ENCODE results near the gene SASH1. TPM values are rescaled to one million over a fixed set of nuclear protein-coding genes. Genes with fewer than 3 reads are reported as not detected.

Gene SASH1
- total and polyA plus RNA-seq, 5 donors = 14.1 to 33.2 (median 29.0) TPM

DNA sequence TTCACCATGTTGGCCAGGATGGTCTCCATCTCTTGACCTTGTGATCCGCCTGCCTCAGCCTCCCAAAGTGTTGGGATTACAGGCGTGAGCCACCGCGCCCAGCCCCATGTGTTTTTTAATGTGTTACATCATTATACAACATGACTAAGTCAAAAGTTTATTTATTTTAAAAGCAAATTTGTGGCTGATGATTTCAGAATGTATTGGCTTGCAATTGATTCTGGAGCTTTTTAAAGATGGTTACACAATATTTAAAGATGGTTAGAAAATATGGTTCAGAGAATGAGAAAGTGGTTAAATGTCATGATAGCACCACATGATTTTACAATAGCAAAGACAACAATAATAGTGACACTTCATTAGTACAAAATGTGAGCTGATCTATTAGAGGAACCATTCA is 80.5 kb downstream of the SASH1 start:
- Histone ChIP-seq H3K4me1 (ENCODE audit: control insufficient read depth, insufficient read depth, low read length) (peaks cover 10% of the 10 kb centered on the region), H3K27me3 (ENCODE audit: control insufficient read depth, insufficient read depth) (no peaks in the 10 kb centered on the region), H3K27ac (ENCODE audit: low read length) (no peak overlapping the region), H3K4me3 (ENCODE audit: low read length) (no peak overlapping the region), H3K9me3 (ENCODE audit: control insufficient read depth, low read length) (no peaks in the 10 kb centered on the region)
- intact Hi-C loops (cut with DNase I) = no loop called here
- no peak for DNase-seq
- WGBS = 83% methylated on average over 4 of the region's 4 CpGs
- ATAC-seq = no peak

DNA sequence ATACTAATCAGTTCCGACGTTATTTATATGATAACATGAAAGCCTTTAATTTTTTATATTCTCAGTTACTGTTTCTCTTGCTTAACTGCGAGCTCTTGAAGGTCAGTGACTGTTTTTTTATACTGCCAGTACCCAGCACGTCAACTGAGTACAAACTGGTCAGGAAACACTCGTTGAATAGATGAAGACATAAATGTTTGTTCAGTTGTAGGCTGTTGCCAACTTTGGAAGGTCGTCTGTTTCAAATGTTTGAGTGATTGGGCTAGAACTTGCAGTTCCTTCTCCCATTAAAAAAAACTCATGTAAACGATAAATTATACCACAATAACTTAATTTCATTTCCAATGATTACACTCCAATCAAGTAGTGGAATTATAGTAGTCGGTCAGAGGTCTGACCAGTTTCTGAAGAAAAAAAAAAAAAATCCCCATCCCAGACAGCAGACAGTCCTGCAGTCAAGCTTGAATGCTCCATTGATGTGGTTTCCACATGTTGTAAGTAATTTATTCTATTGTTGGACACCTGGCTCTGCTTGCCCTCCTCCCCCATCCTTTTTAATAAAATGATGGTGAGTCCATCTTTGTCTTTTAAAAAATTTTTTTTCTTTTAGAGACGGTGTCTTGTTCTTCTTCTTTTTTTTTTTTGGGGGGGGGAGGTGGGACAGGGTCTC is 81.1 kb downstream of the SASH1 start:
- peaks cover 10% of the 10 kb centered on the region for H3K4me1 ChIP-seq (ENCODE audit: control insufficient read depth, insufficient read depth, low read length)
- ATAC-seq (peak in 1 of 2 donors; percentile 78), DNase-seq (no peak)
- H3K9me3 ChIP-seq (ENCODE audit: control insufficient read depth, low read length) = no peaks in the 10 kb centered on the region
- H3K27me3 ChIP-seq (ENCODE audit: control insufficient read depth, insufficient read depth) = no peaks in the 10 kb centered on the region
- intact Hi-C loops (cut with DNase I) = no loop called here
- no peak overlapping the region for H3K27ac ChIP-seq (ENCODE audit: low read length)
- H3K4me3 ChIP-seq (ENCODE audit: low read length) = no peak overlapping the region
- WGBS = 43% methylated on average over 9 of the region's 9 CpGs

DNA sequence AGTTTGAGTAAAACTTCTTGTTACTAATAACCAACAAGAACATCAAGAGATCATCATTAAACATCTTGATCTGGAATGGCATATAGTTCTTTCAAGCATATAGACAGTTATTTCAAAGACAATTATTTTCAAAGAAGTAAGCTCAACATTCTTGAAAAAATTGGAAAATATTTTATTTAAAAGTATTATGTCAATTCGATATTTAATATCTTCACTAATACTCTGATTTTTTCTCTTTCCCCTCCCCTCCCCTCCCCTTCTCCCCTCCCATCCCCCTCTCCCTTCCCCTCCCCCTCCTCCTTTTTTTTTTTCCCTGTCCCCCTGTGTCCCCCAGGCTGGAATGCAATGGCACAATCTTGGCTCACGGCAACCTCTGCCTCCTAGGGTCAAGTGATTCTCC is 82.8 kb downstream of the SASH1 start:
- ATAC-seq = no peak
- 82% methylated on average over 2 of the region's 2 CpGs for whole genome bisulfite sequencing

GRCh38 chr6:148426317-148426977 is 83.8 kb downstream of the SASH1 start:
- WGBS = 58% methylated on average over 9 of the region's 9 CpGs
- peak; percentile 42 to 63 for ATAC-seq
- Histone ChIP-seq H3K9me3 (ENCODE audit: control insufficient read depth, low read length) (no peaks in the 10 kb centered on the region), H3K4me1 (ENCODE audit: control insufficient read depth, insufficient read depth, low read length) (peaks cover 12% of the 10 kb centered on the region), H3K27me3 (ENCODE audit: control insufficient read depth, insufficient read depth) (no peaks in the 10 kb centered on the region), H3K27ac (ENCODE audit: low read length) (peak overlapping the region; percentile 64), H3K4me3 (ENCODE audit: low read length) (no peak overlapping the region)
- DNase-seq = no peak
- intact Hi-C loops (cut with DNase I) = no loop called here

More for the DNA sequence above, 82.8 kb downstream of the SASH1 start:
- no peak overlapping the region for H3K27ac ChIP-seq (ENCODE audit: low read length)
- no peak overlapping the region for H3K4me3 ChIP-seq (ENCODE audit: low read length)
- H3K27me3 ChIP-seq (ENCODE audit: control insufficient read depth, insufficient read depth) = no peaks in the 10 kb centered on the region
- H3K4me1 ChIP-seq (ENCODE audit: control insufficient read depth, insufficient read depth, low read length) = peaks cover 12% of the 10 kb centered on the region
- no peaks in the 10 kb centered on the region for H3K9me3 ChIP-seq (ENCODE audit: control insufficient read depth, low read length)
- intact Hi-C loops (cut with DNase I) = no loop called here
- DNase-seq = no peak

DNA sequence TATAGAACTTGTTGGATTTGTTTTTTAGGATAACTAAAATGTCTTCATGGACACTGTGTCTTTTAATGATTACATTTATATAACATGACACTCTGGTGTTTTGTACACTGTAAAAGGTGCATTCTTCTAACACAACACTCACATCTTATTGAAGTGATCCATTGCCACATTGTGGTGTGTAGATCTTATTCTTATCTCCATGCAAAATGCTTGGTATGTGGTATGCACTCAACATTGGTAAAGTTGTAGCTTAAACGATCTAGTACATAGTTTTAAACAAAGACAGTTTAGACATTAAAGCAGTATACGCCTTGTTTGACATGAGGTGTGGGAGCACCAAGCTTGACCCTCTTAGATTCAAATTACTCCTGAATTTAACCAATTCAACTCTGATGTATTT is 84.7 kb downstream of the SASH1 start:
- DNase-seq = no peak
- no peak for ATAC-seq
- Histone ChIP-seq H3K27ac (ENCODE audit: low read length) (no peak overlapping the region), H3K27me3 (ENCODE audit: control insufficient read depth, insufficient read depth) (no peaks in the 10 kb centered on the region), H3K4me3 (ENCODE audit: low read length) (no peak overlapping the region), H3K9me3 (ENCODE audit: control insufficient read depth, low read length) (no peaks in the 10 kb centered on the region), H3K4me1 (ENCODE audit: control insufficient read depth, insufficient read depth, low read length) (peaks cover 10% of the 10 kb centered on the region)
- intact Hi-C loops (cut with DNase I) = no loop called here
- WGBS = 65% methylated on average over 2 of the region's 2 CpGs

DNA sequence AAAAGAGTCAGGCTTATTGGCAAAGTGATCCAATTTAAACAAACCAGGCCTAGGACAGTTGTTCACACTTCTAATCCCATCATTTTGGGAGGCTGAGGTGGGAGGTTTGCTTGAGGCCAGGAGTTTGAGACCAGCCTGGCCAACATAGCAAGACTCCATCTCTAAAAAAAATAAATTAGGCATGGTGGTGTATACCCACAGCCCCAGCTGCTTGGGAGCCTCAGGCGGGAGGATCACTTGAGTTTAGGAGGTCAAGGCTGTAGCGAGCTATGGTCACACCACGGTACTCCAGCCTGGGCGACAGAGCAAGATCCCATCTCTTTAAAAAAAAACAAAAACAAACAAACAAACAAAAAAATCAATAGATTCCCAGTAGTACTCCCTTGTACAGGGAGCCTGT is 86.8 kb downstream of the SASH1 start:
- WGBS = 96% methylated on average over 4 of the region's 4 CpGs
- Histone ChIP-seq H3K27me3 (ENCODE audit: control insufficient read depth, insufficient read depth) (no peaks in the 10 kb centered on the region), H3K9me3 (ENCODE audit: control insufficient read depth, low read length) (no peaks in the 10 kb centered on the region), H3K4me3 (ENCODE audit: low read length) (no peak overlapping the region), H3K4me1 (ENCODE audit: control insufficient read depth, insufficient read depth, low read length) (peaks cover 15% of the 10 kb centered on the region), H3K27ac (ENCODE audit: low read length) (no peak overlapping the region)
- intact Hi-C loops (cut with DNase I) = no loop called here
- no peak for DNase-seq
- no peak for ATAC-seq

DNA sequence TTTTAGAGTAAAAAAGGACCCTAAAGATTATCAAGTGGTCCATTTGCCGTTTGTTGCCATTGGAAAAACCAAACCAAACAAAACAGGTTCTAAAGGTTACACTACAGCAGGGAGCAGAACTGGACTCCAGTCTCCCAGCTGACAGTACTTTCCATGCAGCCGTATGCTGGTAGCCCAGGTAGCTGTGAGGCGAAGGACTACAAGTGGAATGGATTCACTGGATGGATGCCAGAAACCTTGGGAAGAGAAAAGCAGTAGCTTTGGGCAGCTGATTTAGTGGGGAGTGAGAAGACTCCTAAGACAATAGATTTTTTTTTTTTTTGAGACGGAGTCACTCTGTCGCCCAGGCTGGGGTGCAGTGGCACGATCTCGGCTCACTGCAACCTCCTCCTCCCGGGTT is 88.3 kb downstream of the SASH1 start:
- 74% methylated on average over 8 of the region's 8 CpGs for WGBS
- H3K27ac ChIP-seq (ENCODE audit: low read length) = no peak overlapping the region
- H3K27me3 ChIP-seq (ENCODE audit: control insufficient read depth, insufficient read depth) = no peaks in the 10 kb centered on the region
- no peak for ATAC-seq
- DNase-seq = no peak
- intact Hi-C loops (cut with DNase I) = no loop called here
- H3K9me3 ChIP-seq (ENCODE audit: control insufficient read depth, low read length) = no peaks in the 10 kb centered on the region
- no peak overlapping the region for H3K4me3 ChIP-seq (ENCODE audit: low read length)
- H3K4me1 ChIP-seq (ENCODE audit: control insufficient read depth, insufficient read depth, low read length) = peaks cover 15% of the 10 kb centered on the region

GRCh38 chr6:148431413-148431812 is 88.8 kb downstream of the SASH1 start:
- H3K4me1 ChIP-seq (ENCODE audit: control insufficient read depth, insufficient read depth, low read length) = peaks cover 13% of the 10 kb centered on the region
- H3K9me3 ChIP-seq (ENCODE audit: control insufficient read depth, low read length) = no peaks in the 10 kb centered on the region
- no peak overlapping the region for H3K27ac ChIP-seq (ENCODE audit: low read length)
- ATAC-seq (no peak), DNase-seq (no peak)
- no peaks in the 10 kb centered on the region for H3K27me3 ChIP-seq (ENCODE audit: control insufficient read depth, insufficient read depth)
- WGBS = 85% methylated on average over 6 of the region's 6 CpGs
- H3K4me3 ChIP-seq (ENCODE audit: low read length) = no peak overlapping the region
- intact Hi-C loops (cut with DNase I) = no loop called here

DNA sequence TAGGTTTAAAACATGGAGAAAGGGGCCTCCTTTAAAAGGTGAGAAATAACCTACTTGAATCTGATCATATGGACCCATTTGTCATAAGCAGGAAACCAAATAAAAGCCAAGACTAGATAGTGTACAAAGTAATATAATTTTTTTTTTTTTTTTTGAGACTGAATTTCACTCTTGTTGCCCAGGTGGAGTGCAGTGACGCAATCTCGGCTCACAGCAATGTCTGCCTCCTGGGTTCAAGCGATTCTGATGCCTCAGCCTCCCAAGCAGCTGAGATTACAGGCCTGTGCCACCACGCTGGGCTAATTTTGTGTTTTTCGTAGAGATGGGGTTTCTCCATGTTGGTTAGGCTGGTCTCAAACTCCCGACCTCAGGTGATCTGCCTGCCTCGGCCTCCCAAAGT is 89.2 kb downstream of the SASH1 start:
- 87% methylated on average over 7 of the region's 7 CpGs for WGBS
- no peak overlapping the region for H3K27ac ChIP-seq (ENCODE audit: low read length)
- intact Hi-C loops (cut with DNase I) = no loop called here

GRCh38 chr6:148432462-148433195 is 90.0 kb downstream of the SASH1 start:
- intact Hi-C loops (cut with DNase I) = no loop called here

More for the DNA sequence above, 89.2 kb downstream of the SASH1 start:
- no peak for ATAC-seq
- no peak for DNase-seq
- H3K4me3 ChIP-seq (ENCODE audit: low read length) = no peak overlapping the region
- no peaks in the 10 kb centered on the region for H3K27me3 ChIP-seq (ENCODE audit: control insufficient read depth, insufficient read depth)
- H3K9me3 ChIP-seq (ENCODE audit: control insufficient read depth, low read length) = no peaks in the 10 kb centered on the region
- H3K4me1 ChIP-seq (ENCODE audit: control insufficient read depth, insufficient read depth, low read length) = peaks cover 10% of the 10 kb centered on the region

GRCh38 chr6:148435386-148435785 is 92.7 kb downstream of the SASH1 start:
- ATAC-seq = no peak
- Histone ChIP-seq H3K9me3 (ENCODE audit: control insufficient read depth, low read length) (no peaks in the 10 kb centered on the region), H3K27ac (ENCODE audit: low read length) (no peak overlapping the region), H3K4me3 (ENCODE audit: low read length) (no peak overlapping the region), H3K4me1 (ENCODE audit: control insufficient read depth, insufficient read depth, low read length) (peaks cover 7% of the 10 kb centered on the region), H3K27me3 (ENCODE audit: control insufficient read depth, insufficient read depth) (no peaks in the 10 kb centered on the region)
- 53% methylated on average over 2 of the region's 2 CpGs for WGBS
- intact Hi-C loops (cut with DNase I) = no loop called here
- no peak for DNase-seq

More at GRCh38 chr6:148432462-148433195, 90.0 kb downstream of the SASH1 start:
- ATAC-seq (peak; percentile 51 to 83), DNase-seq (no peak)
- Histone ChIP-seq H3K9me3 (ENCODE audit: control insufficient read depth, low read length) (no peaks in the 10 kb centered on the region), H3K27me3 (ENCODE audit: control insufficient read depth, insufficient read depth) (no peaks in the 10 kb centered on the region), H3K4me3 (ENCODE audit: low read length) (no peak overlapping the region), H3K4me1 (ENCODE audit: control insufficient read depth, insufficient read depth, low read length) (peaks cover 8% of the 10 kb centered on the region), H3K27ac (ENCODE audit: low read length) (peak overlapping the region; percentile 45)
- WGBS = 29% methylated on average over 5 of the region's 5 CpGs
